Lower leg skin (tissue), 4 donors: Measurements from ENCODE around the gene CALML5. TPM values are rescaled to one million over a fixed set of nuclear protein-coding genes. Genes with fewer than 3 reads are reported as not detected.

Source experiments
- DNase-seq, 2 donors: peaks; one replicate each; pipeline ENCODE4 v3.0.0-alpha.2; 2019; ENCODE audit warnings: low spot score in 2 of 2
- H3K4me3 ChIP-seq: fragments of 200-600 bp; sonication (generic); 2 replicates; pipeline ENCODE4 v1.5.1; 2017; ENCODE audit warnings: mild to moderate bottlenecking, low read depth; ENCODE audit not compliant: poor library complexity, severe bottlenecking
- POLR2A ChIP-seq, 2 donors: fragments of 450-650 bp; IDR thresholded peaks; one replicate each; pipeline ENCODE4 v1.6.1; 2016 to 2017; ENCODE audit warnings: antibody characterized with exemption in 2 of 2, mild to moderate bottlenecking in 1 of 2, moderate library complexity in 1 of 2
- WGBS, 2 donors: methylation state at CpG; one replicate each; pipeline ENCODE4 v1.1.5; 2018; 5-methylcytosine and 5-hydroxymethylcytosine counted together
- intact Hi-C: fragments of 100-400 bp; cut with DNase I; formaldehyde crosslinking; loops from one replicate; pipeline ENCODE4 v1.15.0; 2023; ENCODE audit warnings: low total_unique reads
- total RNA-seq, 4 donors: library from RNA; depleted of rRNA; stranded (reverse); fragments of >200 nt; gene quantifications; one replicate each; pipeline ENCODE4 v1.1.0, GENCODE V29; 2016
- TF ChIP-seq, protein P1 (sequence below), 3 donors: fragments of 450-650 bp; IDR thresholded peaks; one replicate each; pipeline ENCODE4 v1.5.1; 2016; ENCODE audit warnings: antibody characterized with exemption in 3 of 3, mild to moderate bottlenecking in 3 of 3, moderate library complexity in 2 of 3

Gene CALML5
- total RNA-seq, 4 donors from 2014 or later: 5,202 to 6,742 (median 5,683) TPM

DNA sequence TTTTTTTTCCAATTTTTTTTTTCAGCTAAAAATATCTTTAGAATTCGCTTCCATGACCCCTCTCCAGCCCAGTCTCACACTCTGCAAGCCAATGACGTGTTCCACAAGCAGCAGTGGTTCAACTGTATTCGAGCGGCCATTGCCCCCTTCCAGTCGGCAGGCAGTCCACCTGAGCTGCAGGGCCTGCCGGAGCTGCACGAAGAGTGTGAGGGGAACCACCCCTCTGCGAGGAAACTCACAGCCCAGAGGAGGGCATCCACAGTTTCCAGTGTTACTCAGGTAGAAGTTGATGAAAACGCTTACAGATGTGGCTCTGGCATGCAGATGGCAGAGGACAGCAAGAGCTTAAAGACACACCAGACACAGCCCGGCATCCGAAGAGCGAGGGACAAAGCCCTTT, 42.8 kb downstream of the CALML5 start:
- WGBS, 2 donors: 84 to 94% methylated on average over 11 to 12 of the region's 12 CpGs
- TF ChIP-seq, protein P1, sequence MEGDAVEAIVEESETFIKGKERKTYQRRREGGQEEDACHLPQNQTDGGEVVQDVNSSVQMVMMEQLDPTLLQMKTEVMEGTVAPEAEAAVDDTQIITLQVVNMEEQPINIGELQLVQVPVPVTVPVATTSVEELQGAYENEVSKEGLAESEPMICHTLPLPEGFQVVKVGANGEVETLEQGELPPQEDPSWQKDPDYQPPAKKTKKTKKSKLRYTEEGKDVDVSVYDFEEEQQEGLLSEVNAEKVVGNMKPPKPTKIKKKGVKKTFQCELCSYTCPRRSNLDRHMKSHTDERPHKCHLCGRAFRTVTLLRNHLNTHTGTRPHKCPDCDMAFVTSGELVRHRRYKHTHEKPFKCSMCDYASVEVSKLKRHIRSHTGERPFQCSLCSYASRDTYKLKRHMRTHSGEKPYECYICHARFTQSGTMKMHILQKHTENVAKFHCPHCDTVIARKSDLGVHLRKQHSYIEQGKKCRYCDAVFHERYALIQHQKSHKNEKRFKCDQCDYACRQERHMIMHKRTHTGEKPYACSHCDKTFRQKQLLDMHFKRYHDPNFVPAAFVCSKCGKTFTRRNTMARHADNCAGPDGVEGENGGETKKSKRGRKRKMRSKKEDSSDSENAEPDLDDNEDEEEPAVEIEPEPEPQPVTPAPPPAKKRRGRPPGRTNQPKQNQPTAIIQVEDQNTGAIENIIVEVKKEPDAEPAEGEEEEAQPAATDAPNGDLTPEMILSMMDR (IDR thresholded peaks at IDR 0.05): no peak
- no peak for TF ChIP-seq POLR2A (IDR thresholded peaks at IDR 0.05)
- no peak for DNase-seq
- intact Hi-C loops: no loop called here
- H3K4me3 ChIP-seq: no peak overlapping the region

GRCh38 chr10:5453749-5454489, 45.5 kb downstream of the CALML5 start:
- TF ChIP-seq POLR2A (IDR thresholded peaks at IDR 0.05): no peak
- TF ChIP-seq, protein P1 (IDR thresholded peaks at IDR 0.05): no peak
- DNase-seq: no peak
- H3K4me3 ChIP-seq: no peak overlapping the region
- WGBS, 2 donors: 82 to 87% methylated on average over 13 of the region's 13 CpGs
- intact Hi-C loops: no loop called here

DNA sequence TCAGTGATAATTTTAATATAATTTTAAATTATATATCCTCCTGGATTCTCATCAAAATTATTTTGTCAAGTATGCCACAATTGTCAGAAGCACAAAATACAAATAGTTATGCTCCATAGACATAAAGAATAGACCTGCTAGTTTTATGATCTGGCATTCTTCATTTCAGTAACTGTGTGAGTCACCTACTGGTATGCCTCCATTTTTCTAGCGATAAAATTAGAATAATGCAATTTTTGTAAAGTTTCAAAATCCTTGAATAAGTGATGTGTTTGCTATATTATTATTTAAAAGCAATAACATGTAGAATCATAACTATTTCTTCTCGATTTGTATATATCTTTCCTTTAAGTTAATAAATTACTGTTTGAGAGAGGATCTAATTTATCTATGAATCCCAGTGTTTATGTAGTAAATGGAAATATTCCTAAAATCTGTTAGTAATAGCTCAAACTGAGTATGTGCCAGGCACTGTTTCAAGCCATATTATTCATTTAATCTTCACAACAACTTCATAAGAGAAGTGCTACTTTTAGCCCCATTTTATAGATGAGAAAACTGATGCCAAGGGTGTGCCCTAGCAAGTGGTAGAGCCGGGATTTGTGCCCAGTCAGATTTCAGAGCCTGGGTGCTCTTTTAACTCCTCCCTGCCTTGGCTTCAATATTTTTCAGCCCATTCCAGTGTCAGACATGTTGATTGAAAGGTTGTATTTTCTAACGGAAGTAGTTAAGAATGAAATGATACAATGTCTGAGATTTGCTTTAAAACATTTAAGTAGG, 48.6 kb downstream of the CALML5 start:
- no peak overlapping the region for H3K4me3 ChIP-seq
- WGBS, 2 donors: 54 to 56% methylated on average over 4 of the region's 4 CpGs
- TF ChIP-seq, protein P1 (IDR thresholded peaks at IDR 0.05): no peak
- TF ChIP-seq POLR2A (IDR thresholded peaks at IDR 0.05): no peak
- intact Hi-C loops: no loop called here
- no peak for DNase-seq

GRCh38 chr10:5449823-5450222, 49.5 kb downstream of the CALML5 start:
- intact Hi-C loops: no loop called here
- WGBS, 2 donors: 16 to 22% methylated on average over 8 of the region's 8 CpGs
- TF ChIP-seq, protein P1 (IDR thresholded peaks at IDR 0.05): no peak
- no peak for TF ChIP-seq POLR2A (IDR thresholded peaks at IDR 0.05)
- no peak for DNase-seq
- no peak overlapping the region for H3K4me3 ChIP-seq

DNA sequence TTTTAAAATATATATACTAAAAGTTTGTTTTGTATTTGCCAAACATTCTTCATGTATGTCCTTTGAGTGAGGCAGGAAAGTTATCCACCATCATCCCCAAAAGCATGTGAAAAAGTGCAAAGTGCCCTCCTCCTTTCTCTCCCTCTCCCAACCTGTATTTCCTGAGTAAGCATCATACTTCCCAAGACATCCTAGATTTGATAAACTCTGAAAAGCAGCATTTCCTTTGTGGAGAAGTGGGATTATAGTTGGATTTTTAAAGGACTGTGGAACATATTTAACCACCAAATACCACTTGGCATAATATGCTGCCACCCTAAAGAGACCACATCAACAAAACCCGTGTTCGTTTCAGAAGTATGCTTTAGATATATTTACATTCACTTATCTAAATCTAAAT, 50.1 kb downstream of the CALML5 start:
- H3K4me3 ChIP-seq: no peak overlapping the region
- DNase-seq: no peak
- intact Hi-C loops: no loop called here
- WGBS, 2 donors: 23 to 29% methylated on average over 2 of the region's 2 CpGs
- TF ChIP-seq, protein P1 (IDR thresholded peaks at IDR 0.05): no peak
- TF ChIP-seq POLR2A (IDR thresholded peaks at IDR 0.05): no peak

Other genes with a start within 250 kb of the CALML5 start
- not detected for gene UCN3, start 134.6 kb downstream of the CALML5 start, total RNA-seq
- gene TUBAL3, start 94.7 kb downstream of the CALML5 start, total RNA-seq: 1 to 10 TPM in 1 of 4 donors, under 1 TPM in 1, not detected in 2; 0.93 to 1.0 TPM
- gene NET1, start 87.0 kb downstream of the CALML5 start, total RNA-seq: 100 to 1,000 TPM in 1 of 4 donors, 10 to 100 TPM in 3; 64.3 to 124 (median 77.2) TPM
- 100 to 1,000 TPM in 2 of 4 donors, 10 to 100 TPM in 2; 43.4 to 181 (median 90.7) TPM for gene CALML3, start 25.4 kb upstream of the CALML5 start, total RNA-seq
- 10 to 100 TPM in 3 of 4 donors, 1 to 10 TPM in 1; 9.9 to 28.5 (median 18.4) TPM for gene ASB13, start 167.0 kb upstream of the CALML5 start, total RNA-seq
- gene TASOR2, start 185.3 kb upstream of the CALML5 start, total RNA-seq: 10 to 100 TPM; 27.0 to 50.5 (median 35.4) TPM